Measurements from ENCODE around the gene HYOU1.

HYOU1 gene

DNA sequence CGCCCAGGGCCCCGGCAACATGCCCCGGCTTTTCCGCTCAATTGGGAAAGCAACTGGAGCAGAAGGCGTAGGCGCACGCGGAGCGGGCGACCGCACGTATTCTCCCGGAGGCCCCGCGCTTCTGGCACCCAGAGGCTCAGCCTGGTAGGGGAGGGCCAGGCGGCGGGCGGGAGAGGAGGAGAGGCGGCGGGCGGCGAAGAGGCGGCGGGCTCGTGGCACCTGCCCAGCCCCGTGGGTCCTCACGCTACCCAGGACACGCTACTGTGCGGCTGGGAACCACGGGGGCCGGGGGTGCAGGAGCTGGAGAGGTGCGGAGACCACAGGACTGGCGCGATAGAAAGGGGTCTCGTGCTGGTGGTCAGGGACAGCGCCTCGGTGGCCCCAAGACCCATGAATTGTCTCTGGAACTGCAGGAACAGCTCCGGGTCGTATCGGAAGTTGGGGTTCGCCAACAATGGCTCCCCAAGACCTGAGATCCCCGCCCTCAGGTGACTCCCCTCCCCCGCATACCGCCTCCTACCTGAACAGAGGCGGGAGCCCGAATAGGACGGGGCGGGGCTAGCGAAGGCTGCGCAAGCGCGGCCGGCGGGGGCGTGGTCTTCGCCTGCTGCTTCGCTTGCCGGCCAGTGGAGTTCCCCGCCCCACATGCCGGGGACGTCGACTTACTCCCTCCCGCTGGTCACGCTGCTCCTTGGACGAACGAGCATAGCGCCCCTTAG, 26.5 kb downstream of the HYOU1 start, which contains the start of gene SLC37A4:
TSS of gene SLC37A4 (minus strand) at position 549 of the 719 bp plus-strand sequence.
- TF ChIP-seq FOXP2 (optimal IDR thresholded peaks at IDR 0.05; ENCODE audit: borderline replicate concordance, extremely low read depth, extremely low read length, insufficient read depth) (peak; percentile 87), TAF1 (IDR thresholded peaks at IDR 0.05; ENCODE audit: borderline replicate concordance, insufficient read depth, low read length) (peak; percentile 35; the same call in 1 of the 2 replicates), POLR2AphosphoS5 (IDR thresholded peaks at IDR 0.05; ENCODE audit: low read depth, low read length) (peak; percentile 83), SIN3A (IDR thresholded peaks at IDR 0.05; ENCODE audit: borderline replicate concordance, insufficient read depth, low read length) (no peak)
- TF ChIP-seq, protein P1, sequence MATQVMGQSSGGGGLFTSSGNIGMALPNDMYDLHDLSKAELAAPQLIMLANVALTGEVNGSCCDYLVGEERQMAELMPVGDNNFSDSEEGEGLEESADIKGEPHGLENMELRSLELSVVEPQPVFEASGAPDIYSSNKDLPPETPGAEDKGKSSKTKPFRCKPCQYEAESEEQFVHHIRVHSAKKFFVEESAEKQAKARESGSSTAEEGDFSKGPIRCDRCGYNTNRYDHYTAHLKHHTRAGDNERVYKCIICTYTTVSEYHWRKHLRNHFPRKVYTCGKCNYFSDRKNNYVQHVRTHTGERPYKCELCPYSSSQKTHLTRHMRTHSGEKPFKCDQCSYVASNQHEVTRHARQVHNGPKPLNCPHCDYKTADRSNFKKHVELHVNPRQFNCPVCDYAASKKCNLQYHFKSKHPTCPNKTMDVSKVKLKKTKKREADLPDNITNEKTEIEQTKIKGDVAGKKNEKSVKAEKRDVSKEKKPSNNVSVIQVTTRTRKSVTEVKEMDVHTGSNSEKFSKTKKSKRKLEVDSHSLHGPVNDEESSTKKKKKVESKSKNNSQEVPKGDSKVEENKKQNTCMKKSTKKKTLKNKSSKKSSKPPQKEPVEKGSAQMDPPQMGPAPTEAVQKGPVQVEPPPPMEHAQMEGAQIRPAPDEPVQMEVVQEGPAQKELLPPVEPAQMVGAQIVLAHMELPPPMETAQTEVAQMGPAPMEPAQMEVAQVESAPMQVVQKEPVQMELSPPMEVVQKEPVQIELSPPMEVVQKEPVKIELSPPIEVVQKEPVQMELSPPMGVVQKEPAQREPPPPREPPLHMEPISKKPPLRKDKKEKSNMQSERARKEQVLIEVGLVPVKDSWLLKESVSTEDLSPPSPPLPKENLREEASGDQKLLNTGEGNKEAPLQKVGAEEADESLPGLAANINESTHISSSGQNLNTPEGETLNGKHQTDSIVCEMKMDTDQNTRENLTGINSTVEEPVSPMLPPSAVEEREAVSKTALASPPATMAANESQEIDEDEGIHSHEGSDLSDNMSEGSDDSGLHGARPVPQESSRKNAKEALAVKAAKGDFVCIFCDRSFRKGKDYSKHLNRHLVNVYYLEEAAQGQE (IDR thresholded peaks at IDR 0.05; ENCODE audit: insufficient read depth in 1 of 2, low read depth in 2 of 2, low read length in 2 of 2) = no peak

DNA sequence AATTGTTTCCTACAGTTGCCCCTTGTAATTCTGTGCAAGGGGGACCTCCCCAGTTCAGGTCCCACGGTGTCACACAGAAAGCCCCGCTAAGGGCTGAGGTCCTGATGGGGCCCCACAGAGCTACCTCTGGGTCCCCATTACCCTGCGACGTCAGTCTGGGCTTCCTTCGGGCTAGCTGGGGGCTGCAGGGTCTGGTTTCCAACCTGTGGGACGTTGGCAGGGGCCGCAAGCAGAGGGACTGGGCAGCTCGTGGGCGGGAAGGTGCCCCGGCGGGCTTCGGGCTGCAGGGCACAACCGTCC, 27.0 kb downstream of the HYOU1 start:
- TF ChIP-seq POLR2AphosphoS5 (IDR thresholded peaks at IDR 0.05; ENCODE audit: low read depth, low read length) (no peak), FOXP2 (optimal IDR thresholded peaks at IDR 0.05; ENCODE audit: borderline replicate concordance, extremely low read depth, extremely low read length, insufficient read depth) (no peak), TAF1 (IDR thresholded peaks at IDR 0.05; ENCODE audit: borderline replicate concordance, insufficient read depth, low read length) (no peak), SIN3A (IDR thresholded peaks at IDR 0.05; ENCODE audit: borderline replicate concordance, insufficient read depth, low read length) (no peak)
- TF ChIP-seq, protein P1 (IDR thresholded peaks at IDR 0.05; ENCODE audit: insufficient read depth in 1 of 2, low read depth in 2 of 2, low read length in 2 of 2) = no peak

DNA sequence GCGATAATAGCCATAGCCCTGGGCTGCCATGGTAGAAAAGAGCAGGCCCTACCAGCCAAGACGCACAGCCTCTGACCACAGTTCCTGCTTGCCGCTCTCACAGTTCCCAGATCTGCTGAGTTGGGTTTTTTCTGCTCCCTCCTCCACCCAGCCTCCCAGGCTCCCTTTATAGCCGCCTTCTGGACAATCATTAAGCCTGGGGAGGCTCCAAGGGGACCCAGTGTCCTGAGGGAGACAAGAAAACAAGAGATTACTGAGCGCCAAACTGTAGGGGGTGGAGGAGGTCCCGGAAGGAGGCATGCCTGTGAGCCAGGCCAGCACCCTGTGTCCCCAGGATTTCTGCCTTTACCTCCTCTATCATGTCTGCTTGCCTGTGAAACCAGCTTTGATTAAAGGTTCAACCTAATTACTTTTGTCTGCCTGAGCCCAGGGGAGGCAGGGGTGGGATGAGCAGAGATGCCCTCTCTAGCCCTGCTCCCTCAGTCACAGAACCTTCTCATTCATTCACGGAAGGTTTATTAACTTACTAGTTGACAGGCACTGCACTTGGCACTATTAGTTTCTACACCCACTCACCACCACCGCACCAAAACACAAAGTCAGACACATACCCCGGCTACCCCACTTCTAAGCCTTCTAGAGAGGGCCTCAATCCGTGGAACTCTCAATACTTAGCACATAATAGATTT, 27.5 kb downstream of the HYOU1 start:
- TF ChIP-seq SIN3A (IDR thresholded peaks at IDR 0.05; ENCODE audit: borderline replicate concordance, insufficient read depth, low read length) (no peak), TAF1 (IDR thresholded peaks at IDR 0.05; ENCODE audit: borderline replicate concordance, insufficient read depth, low read length) (no peak), POLR2AphosphoS5 (IDR thresholded peaks at IDR 0.05; ENCODE audit: low read depth, low read length) (no peak), FOXP2 (optimal IDR thresholded peaks at IDR 0.05; ENCODE audit: borderline replicate concordance, extremely low read depth, extremely low read length, insufficient read depth) (no peak)
- TF ChIP-seq, protein P1 (IDR thresholded peaks at IDR 0.05; ENCODE audit: insufficient read depth in 1 of 2, low read depth in 2 of 2, low read length in 2 of 2) = no peak

DNA sequence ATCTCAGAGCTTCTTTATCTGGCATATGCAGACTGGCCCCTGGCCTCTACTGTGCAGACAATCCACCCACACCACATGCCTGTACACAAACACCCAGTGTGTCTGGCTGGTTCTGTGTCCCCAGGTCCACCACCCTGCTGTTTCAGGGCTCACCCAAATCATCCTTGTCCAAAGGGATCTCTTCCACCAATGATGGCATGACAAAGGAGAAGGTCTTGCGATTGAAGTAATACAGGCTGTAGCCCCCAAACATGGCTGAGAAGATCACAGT, 28.0 kb downstream of the HYOU1 start:
- no peak for TF ChIP-seq SIN3A (IDR thresholded peaks at IDR 0.05; ENCODE audit: borderline replicate concordance, insufficient read depth, low read length)
- TF ChIP-seq, protein P1 (IDR thresholded peaks at IDR 0.05; ENCODE audit: insufficient read depth in 1 of 2, low read depth in 2 of 2, low read length in 2 of 2) = no peak
- TF ChIP-seq FOXP2 (optimal IDR thresholded peaks at IDR 0.05; ENCODE audit: borderline replicate concordance, extremely low read depth, extremely low read length, insufficient read depth) = no peak
- no peak for TF ChIP-seq POLR2AphosphoS5 (IDR thresholded peaks at IDR 0.05; ENCODE audit: low read depth, low read length)
- TF ChIP-seq TAF1 (IDR thresholded peaks at IDR 0.05; ENCODE audit: borderline replicate concordance, insufficient read depth, low read length) = no peak

Measured in PFSK-1 (cell line).